ENCODE data around the gene GM2A.
"Not testable (repeated sequence)": the region's sequence is repeated elsewhere in the genome, so short reads cannot be mapped to it uniquely, and the experiment has no call there.

The GM2A gene

GRCh38 chr5:151251001-151251551 is 1.9 kb upstream of the GM2A start:
- no peak for DNase-seq

- no peak for DNase-seq
Measured at GRCh38 chr5:151251621-151252020, 1.4 kb upstream of the GM2A start.

GRCh38 chr5:151253605-151253950 is 593 bp downstream of the GM2A start:
- peak; percentile 7 for DNase-seq

- no peak for DNase-seq
Measured at GRCh38 chr5:151254556-151254955, 1.6 kb downstream of the GM2A start.

GRCh38 chr5:151254990-151255389 is 2.0 kb downstream of the GM2A start:
- DNase-seq, result not testable (repeated sequence)

- DNase-seq, result no peak
Measured at GRCh38 chr5:151255621-151256286, 2.8 kb downstream of the GM2A start.

GRCh38 chr5:151257731-151258181 is 4.8 kb downstream of the GM2A start:
- no peak for DNase-seq

GRCh38 chr5:151258201-151258611 is 5.2 kb downstream of the GM2A start:
- DNase-seq, result no peak

- DNase-seq, result no peak
Measured at GRCh38 chr5:151258816-151259215, 5.8 kb downstream of the GM2A start.

- DNase-seq, result no peak
Measured at GRCh38 chr5:151259931-151260330, 6.9 kb downstream of the GM2A start.

GRCh38 chr5:151262532-151262931 is 9.5 kb downstream of the GM2A start:
- DNase-seq, result no peak

GRCh38 chr5:151264113-151264512 is 11.1 kb downstream of the GM2A start:
- DNase-seq, result no peak

GRCh38 chr5:151267491-151268260 is 14.7 kb downstream of the GM2A start:
- no peak for DNase-seq

GRCh38 chr5:151270599-151270998 is 17.6 kb downstream of the GM2A start:
- no peak for DNase-seq

GRCh38 chr5:151271336-151271735 is 18.4 kb downstream of the GM2A start:
- no peak for DNase-seq

- no peak for DNase-seq
Measured at GRCh38 chr5:151274666-151275065, 21.7 kb downstream of the GM2A start.

- no peak for DNase-seq
Measured at GRCh38 chr5:151275803-151276202, 22.8 kb downstream of the GM2A start.

- no peak for DNase-seq
Measured at GRCh38 chr5:151278845-151279244, 25.9 kb downstream of the GM2A start.

GRCh38 chr5:151280443-151280842 is 27.5 kb downstream of the GM2A start:
- no peak for DNase-seq

- DNase-seq, result no peak
Measured at GRCh38 chr5:151281001-151281639, 28.1 kb downstream of the GM2A start.

- no peak for DNase-seq
Measured at GRCh38 chr5:151283120-151283825, 30.3 kb downstream of the GM2A start.

GRCh38 chr5:151284392-151284967 is 31.5 kb downstream of the GM2A start:
- DNase-seq, result no peak
